Karpas-422 (cell line): Measurements from ENCODE around the gene RIT2. TPM values are rescaled to one million over a fixed set of nuclear protein-coding genes. Genes with fewer than 3 reads are reported as not detected.

Source experiments
- DNase-seq: peaks from one replicate; pipeline ENCODE4 v3.0.0-alpha.2; 2015
- H2AFZ ChIP-seq: fragments of 200-600 bp; sonication (generic); 2 replicates; pipeline ENCODE4 v1.6.1; 2014; ENCODE audit warnings: antibody characterized with exemption, low read length, mixed read lengths
- H3K27ac ChIP-seq: fragments of 200-600 bp; sonication (generic); 2 replicates; pipeline ENCODE4 v1.5.1; 2014; ENCODE audit warnings: mild to moderate bottlenecking, low read length, moderate library complexity
- H3K27me3 ChIP-seq: fragments of 200-600 bp; sonication (generic); 2 replicates; pipeline ENCODE4 v1.6.1; 2014; ENCODE audit warnings: low read length, mixed read lengths
- H3K36me3 ChIP-seq: fragments of 200-600 bp; sonication (generic); 2 replicates; pipeline ENCODE4 v1.6.1; 2014; ENCODE audit warnings: low read length, mixed read lengths; ENCODE audit not compliant: insufficient read depth
- H3K4me1 ChIP-seq: fragments of 200-600 bp; sonication (generic); 2 replicates; pipeline ENCODE4 v1.6.1; 2014; ENCODE audit warnings: mild to moderate bottlenecking, low read length, mixed read lengths
- H3K4me2 ChIP-seq: fragments of 200-600 bp; sonication (generic); 2 replicates; pipeline ENCODE4 v1.6.1; 2014; ENCODE audit warnings: low read length, low read depth, mild to moderate bottlenecking; ENCODE audit not compliant: poor library complexity, severe bottlenecking
- H3K4me3 ChIP-seq: fragments of 200-600 bp; sonication (generic); 2 replicates; pipeline ENCODE4 v1.5.1; 2014; ENCODE audit warnings: mild to moderate bottlenecking, antibody characterized with exemption, low read length, mixed read lengths
- H3K79me2 ChIP-seq: fragments of 200-600 bp; sonication (generic); 2 replicates; pipeline ENCODE4 v1.6.1; 2014; ENCODE audit warnings: mild to moderate bottlenecking, low read length, mixed read lengths
- H3K9ac ChIP-seq: fragments of 200-600 bp; sonication (generic); 2 replicates; pipeline ENCODE4 v1.6.0; 2014; ENCODE audit warnings: low read length
- H3K9me2 ChIP-seq: fragments of 200-600 bp; sonication (generic), shearing (Covaris generic); replicated peaks from 2 replicates; pipeline ENCODE4 v1.6.0; 2014; ENCODE audit warnings: mild to moderate bottlenecking, low read length, moderate library complexity; ENCODE audit not compliant: insufficient read depth
- H3K9me3 ChIP-seq: fragments of 300-700, 200-600 bp; sonication (generic); 2 replicates; pipeline ENCODE4 v1.6.1; 2014; ENCODE audit warnings: low read length, mixed read lengths
- H4K20me1 ChIP-seq: fragments of 200-600 bp; sonication (generic); 2 replicates; pipeline ENCODE4 v1.6.1; 2014; ENCODE audit warnings: mild to moderate bottlenecking, antibody characterized with exemption, low read length, low read depth; ENCODE audit not compliant: insufficient read depth
- total RNA-seq: library from RNA; depleted of rRNA; stranded (reverse); fragments of >200 nt; shearing (Covaris generic); gene quantifications from 2 replicates; pipeline ENCODE4 v1.2.3, GENCODE V29; 2014; ENCODE audit warnings: low replicate concordance

Gene RIT2
- total RNA-seq, 1 experiment from 2014 or later: not detected

- no peaks in the 10 kb centered on the region for H3K79me2 ChIP-seq
- no peak overlapping the region for H3K27ac ChIP-seq
- no peaks in the 10 kb centered on the region for H3K9me2 ChIP-seq
- DNase-seq: no peak
- no peaks in the 10 kb centered on the region for H3K4me1 ChIP-seq
- H2AFZ ChIP-seq: no peak overlapping the region
- H3K9ac ChIP-seq: no peak overlapping the region
- H3K27me3 ChIP-seq: no peaks in the 10 kb centered on the region
- H3K9me3 ChIP-seq: peaks cover 12% of the 10 kb centered on the region
- no peak overlapping the region for H3K4me3 ChIP-seq
- no peak overlapping the region for H3K4me2 ChIP-seq
- no peaks in the 10 kb centered on the region for H4K20me1 ChIP-seq
- no peaks in the 10 kb centered on the region for H3K36me3 ChIP-seq
These were observed 206.4 kb downstream of the RIT2 start for GRCh38 chr18:42909095-42909494.

DNA sequence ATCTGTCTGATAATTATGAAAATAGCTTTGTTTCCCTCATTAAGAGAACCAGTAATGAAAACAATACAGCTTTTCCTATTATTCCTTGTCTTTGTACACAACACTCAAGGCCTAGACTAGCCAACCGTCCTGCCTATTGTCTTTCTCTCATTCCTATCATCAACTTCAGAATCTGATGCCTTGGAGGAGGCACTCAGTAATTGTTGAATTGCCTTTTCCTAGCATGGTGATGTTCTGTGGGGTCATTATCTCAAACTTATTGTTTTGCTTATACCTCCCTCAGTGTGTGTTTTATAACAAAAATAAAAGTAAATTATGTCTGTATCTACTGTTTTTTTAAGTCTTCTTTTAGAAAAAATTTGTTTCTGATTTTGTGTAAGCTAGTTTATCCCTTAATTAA, 208.7 kb downstream of the RIT2 start:
- Histone ChIP-seq H3K27me3 (no peaks in the 10 kb centered on the region), H2AFZ (no peak overlapping the region), H3K4me2 (no peak overlapping the region), H3K9me2 (no peaks in the 10 kb centered on the region), H3K27ac (no peak overlapping the region), H3K9ac (no peak overlapping the region), H3K36me3 (no peaks in the 10 kb centered on the region), H3K9me3 (peaks cover 8% of the 10 kb centered on the region), H3K4me1 (no peaks in the 10 kb centered on the region), H3K79me2 (no peaks in the 10 kb centered on the region), H4K20me1 (no peaks in the 10 kb centered on the region), H3K4me3 (no peak overlapping the region)
- DNase-seq: no peak

DNA sequence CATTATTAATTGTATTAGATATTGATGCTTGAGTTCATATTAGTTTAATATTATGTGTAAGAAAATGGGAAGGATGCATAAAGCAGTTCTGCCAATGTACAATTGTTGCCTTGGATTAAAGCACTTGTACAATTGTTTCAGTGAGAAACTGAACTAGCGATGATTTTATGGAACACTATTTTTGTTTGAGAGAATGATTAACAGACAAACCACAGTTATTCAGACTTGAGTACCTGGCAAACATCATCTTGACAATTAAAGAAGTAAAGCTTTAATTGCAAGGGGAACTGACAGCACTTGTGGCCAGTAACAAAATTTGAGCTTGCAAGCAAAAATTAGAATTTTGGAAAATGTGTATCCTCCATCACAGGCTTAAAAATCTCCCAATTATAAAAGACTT, 214.3 kb downstream of the RIT2 start:
- no peak for DNase-seq
- Histone ChIP-seq H3K4me3 (no peak overlapping the region), H3K9me3 (peaks cover 5% of the 10 kb centered on the region), H3K79me2 (no peaks in the 10 kb centered on the region), H3K27ac (no peak overlapping the region), H3K4me2 (no peak overlapping the region), H3K27me3 (no peaks in the 10 kb centered on the region), H3K9me2 (no peaks in the 10 kb centered on the region), H4K20me1 (no peaks in the 10 kb centered on the region), H2AFZ (no peak overlapping the region), H3K9ac (no peak overlapping the region), H3K36me3 (no peaks in the 10 kb centered on the region), H3K4me1 (no peaks in the 10 kb centered on the region)

GRCh38 chr18:42893977-42894376, 221.5 kb downstream of the RIT2 start:
- no peaks in the 10 kb centered on the region for H3K27me3 ChIP-seq
- H3K4me3 ChIP-seq: no peak overlapping the region
- DNase-seq: no peak
- H3K9ac ChIP-seq: no peak overlapping the region
- no peaks in the 10 kb centered on the region for H3K9me2 ChIP-seq
- no peak overlapping the region for H3K27ac ChIP-seq
- no peaks in the 10 kb centered on the region for H3K4me1 ChIP-seq
- H3K4me2 ChIP-seq: no peak overlapping the region
- H3K9me3 ChIP-seq: peaks cover 10% of the 10 kb centered on the region
- no peaks in the 10 kb centered on the region for H4K20me1 ChIP-seq
- no peaks in the 10 kb centered on the region for H3K36me3 ChIP-seq
- H3K79me2 ChIP-seq: no peaks in the 10 kb centered on the region
- no peak overlapping the region for H2AFZ ChIP-seq

DNA sequence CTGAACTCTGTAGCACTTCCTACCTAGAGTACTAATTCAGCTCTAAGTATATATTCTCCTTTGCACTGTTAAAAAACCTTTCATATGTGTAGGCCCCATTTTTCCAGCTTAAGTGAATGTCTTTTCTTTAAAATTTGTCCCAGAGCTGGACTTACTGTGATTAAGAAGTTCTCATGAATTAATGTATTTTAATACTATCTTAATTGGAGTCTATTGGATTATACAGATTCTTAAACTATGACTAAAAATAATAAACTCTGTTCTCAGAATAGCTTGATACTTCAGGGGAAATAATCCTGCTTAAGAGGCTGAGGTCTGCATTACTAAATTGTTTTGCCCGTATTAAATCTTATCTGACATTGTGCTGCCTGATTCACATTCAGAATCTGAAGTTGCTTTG, 223.3 kb downstream of the RIT2 start:
- DNase-seq: no peak
- H3K9me2 ChIP-seq: no peaks in the 10 kb centered on the region
- no peak overlapping the region for H3K4me2 ChIP-seq
- H3K4me3 ChIP-seq: no peak overlapping the region
- no peak overlapping the region for H3K27ac ChIP-seq
- H3K27me3 ChIP-seq: no peaks in the 10 kb centered on the region
- no peaks in the 10 kb centered on the region for H3K4me1 ChIP-seq
- no peaks in the 10 kb centered on the region for H3K79me2 ChIP-seq
- H4K20me1 ChIP-seq: no peaks in the 10 kb centered on the region
- H3K36me3 ChIP-seq: no peaks in the 10 kb centered on the region
- H3K9me3 ChIP-seq: peaks cover 9% of the 10 kb centered on the region
- no peak overlapping the region for H2AFZ ChIP-seq
- no peak overlapping the region for H3K9ac ChIP-seq

GRCh38 chr18:42891705-42892104, 223.8 kb downstream of the RIT2 start:
- no peak overlapping the region for H3K4me3 ChIP-seq

DNA sequence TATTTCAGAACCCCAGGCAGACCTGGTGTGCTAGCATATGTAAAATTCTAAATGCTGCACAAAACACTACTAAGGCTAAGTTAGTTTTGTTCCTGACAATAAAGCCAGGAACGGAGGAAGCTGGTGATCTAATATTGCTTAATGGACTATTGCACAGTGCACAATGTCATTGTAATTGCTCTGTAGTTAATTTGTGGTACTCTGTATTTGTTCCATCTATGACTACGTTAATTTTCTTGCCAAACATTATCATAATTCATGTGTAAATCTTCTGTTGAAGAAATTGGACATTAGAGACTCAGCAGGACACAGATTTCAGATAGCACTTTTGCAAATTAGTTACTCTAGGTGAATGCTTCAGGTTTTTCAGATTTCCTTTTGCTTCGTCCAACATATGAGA, 232.3 kb downstream of the RIT2 start:
- DNase-seq: no peak
- no peak overlapping the region for H3K9ac ChIP-seq
- H4K20me1 ChIP-seq: no peaks in the 10 kb centered on the region
- H3K4me1 ChIP-seq: no peaks in the 10 kb centered on the region
- no peak overlapping the region for H3K4me3 ChIP-seq
- no peak overlapping the region for H2AFZ ChIP-seq
- H3K36me3 ChIP-seq: no peaks in the 10 kb centered on the region
- H3K9me2 ChIP-seq: no peaks in the 10 kb centered on the region
- peaks cover 12% of the 10 kb centered on the region; the same call in 1 of the 2 replicates for H3K9me3 ChIP-seq
- no peak overlapping the region for H3K4me2 ChIP-seq
- no peaks in the 10 kb centered on the region for H3K79me2 ChIP-seq
- H3K27me3 ChIP-seq: no peaks in the 10 kb centered on the region
- H3K27ac ChIP-seq: no peak overlapping the region

More at GRCh38 chr18:42891705-42892104, 223.8 kb downstream of the RIT2 start:
- H2AFZ ChIP-seq: no peak overlapping the region
- no peaks in the 10 kb centered on the region for H3K36me3 ChIP-seq
- H3K79me2 ChIP-seq: no peaks in the 10 kb centered on the region
- no peak for DNase-seq
- no peak overlapping the region for H3K9ac ChIP-seq
- peaks cover 5% of the 10 kb centered on the region for H3K9me3 ChIP-seq
- H3K27me3 ChIP-seq: no peaks in the 10 kb centered on the region
- H4K20me1 ChIP-seq: no peaks in the 10 kb centered on the region
- no peaks in the 10 kb centered on the region for H3K9me2 ChIP-seq
- no peak overlapping the region for H3K27ac ChIP-seq
- H3K4me1 ChIP-seq: no peaks in the 10 kb centered on the region
- no peak overlapping the region for H3K4me2 ChIP-seq

DNA sequence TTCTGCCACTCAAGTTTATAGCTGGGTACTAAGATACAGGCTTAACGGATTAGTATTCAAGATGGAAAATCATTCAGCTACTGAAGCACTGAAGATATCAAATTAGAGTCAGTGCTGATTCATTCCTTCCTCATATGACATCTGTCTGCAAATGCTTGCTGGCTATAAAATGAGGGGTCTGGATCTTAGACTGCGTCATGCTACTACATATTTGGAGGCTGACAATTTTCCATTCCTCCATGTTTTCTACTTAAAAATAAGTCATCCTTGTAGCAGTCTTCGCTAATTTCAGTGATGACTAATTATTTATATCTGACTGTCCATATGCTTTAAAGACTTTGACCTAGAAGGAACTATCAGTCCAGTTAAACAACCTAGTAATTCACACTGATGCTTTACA, 233.4 kb downstream of the RIT2 start:
- H3K27ac ChIP-seq: no peak overlapping the region
- no peak overlapping the region for H3K4me3 ChIP-seq
- peaks cover 12% of the 10 kb centered on the region; the same call in 1 of the 2 replicates for H3K9me3 ChIP-seq
- no peak overlapping the region for H3K9ac ChIP-seq
- H3K36me3 ChIP-seq: no peaks in the 10 kb centered on the region
- no peak overlapping the region for H2AFZ ChIP-seq
- no peaks in the 10 kb centered on the region for H3K79me2 ChIP-seq
- H3K9me2 ChIP-seq: no peaks in the 10 kb centered on the region
- H4K20me1 ChIP-seq: no peaks in the 10 kb centered on the region
- no peaks in the 10 kb centered on the region for H3K27me3 ChIP-seq
- no peak overlapping the region for H3K4me2 ChIP-seq
- no peak for DNase-seq
- no peaks in the 10 kb centered on the region for H3K4me1 ChIP-seq

DNA sequence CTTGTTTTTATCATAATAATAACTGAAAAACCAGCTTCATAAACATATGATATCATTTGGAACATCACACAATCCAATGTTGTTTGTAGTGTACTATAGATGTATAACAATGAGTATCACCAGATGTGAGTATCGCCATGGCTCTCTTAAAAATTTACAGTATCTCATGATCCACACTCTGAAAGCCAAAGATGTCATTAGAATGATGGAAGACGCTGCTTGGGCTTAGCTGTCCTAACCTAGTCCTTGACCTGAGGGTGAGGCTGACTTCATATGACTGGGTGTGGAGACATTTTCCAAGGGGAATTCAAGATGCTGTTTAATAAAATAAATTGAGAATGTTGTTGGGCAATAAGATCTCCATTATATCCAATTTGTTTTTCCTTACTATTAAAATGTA, 242.6 kb downstream of the RIT2 start:
- no peaks in the 10 kb centered on the region for H3K9me3 ChIP-seq
- H3K4me3 ChIP-seq: no peak overlapping the region
- H3K4me2 ChIP-seq: no peak overlapping the region
- no peaks in the 10 kb centered on the region for H3K79me2 ChIP-seq
- H3K36me3 ChIP-seq: no peaks in the 10 kb centered on the region
- H3K9ac ChIP-seq: no peak overlapping the region
- no peaks in the 10 kb centered on the region for H3K4me1 ChIP-seq
- DNase-seq: no peak
- no peaks in the 10 kb centered on the region for H4K20me1 ChIP-seq
- no peak overlapping the region for H3K27ac ChIP-seq
- no peaks in the 10 kb centered on the region for H3K9me2 ChIP-seq
- H2AFZ ChIP-seq: no peak overlapping the region
- H3K27me3 ChIP-seq: no peaks in the 10 kb centered on the region
